Neural cell (in vitro differentiated cells): ENCODE measurements around the gene ARMC9. TPM values are rescaled to one million over a fixed set of nuclear protein-coding genes. Genes with fewer than 3 reads are reported as not detected.

ENCODE experiments used
- H2AFZ ChIP-seq: fragments of 200-600, 300-800 bp; sonication (generic), shearing (Covaris generic); 2 replicates; pipeline ENCODE4 v1.6.0; 2014; ENCODE audit warnings: low read depth, mild to moderate bottlenecking, antibody characterized with exemption, low read length, moderate library complexity
- H3F3A ChIP-seq: fragments of 200-600 bp; shearing (Covaris generic); 2 replicates; pipeline ENCODE4 v1.6.1; 2016; ENCODE audit warnings: mild to moderate bottlenecking, moderate library complexity, mixed read lengths, antibody characterized with exemption, low read length; ENCODE audit not compliant: insufficient read depth, poor library complexity, severe bottlenecking
- H3K27ac ChIP-seq: fragments of 200-600, 300-800 bp; sonication (generic), shearing (Covaris generic); 2 replicates; pipeline ENCODE4 v1.5.1; 2014; ENCODE audit warnings: mild to moderate bottlenecking, low read length, moderate library complexity
- H3K27me3 ChIP-seq: fragments of 300-800, 200-600 bp; sonication (generic), shearing (Covaris generic); 2 replicates; pipeline ENCODE4 v1.6.0; 2014; ENCODE audit warnings: mild to moderate bottlenecking, low read depth, low read length, moderate library complexity; ENCODE audit not compliant: insufficient read depth
- H3K36me3 ChIP-seq: fragments of 300-800, 200-600 bp; sonication (generic), shearing (Covaris generic); 2 replicates; pipeline ENCODE4 v1.5.1; 2014; ENCODE audit warnings: mild to moderate bottlenecking, antibody characterized with exemption, low read length, moderate library complexity; ENCODE audit not compliant: insufficient read depth
- H3K4me2 ChIP-seq: fragments of 300-800, 200-600 bp; sonication (generic), shearing (Covaris generic); 2 replicates; pipeline ENCODE4 v1.6.0; 2014; ENCODE audit warnings: mild to moderate bottlenecking, low read length
- H3K4me3 ChIP-seq: fragments of 300-800, 200-600 bp; sonication (generic), shearing (Covaris generic); 2 replicates; pipeline ENCODE4 v1.5.1; 2014; ENCODE audit warnings: mild to moderate bottlenecking, low read length, moderate library complexity
- H3K79me2 ChIP-seq: fragments of 200-600 bp; shearing (Covaris generic); replicated peaks from 2 replicates; pipeline ENCODE4 v1.6.0; 2014; ENCODE audit warnings: mild to moderate bottlenecking, low read length, moderate library complexity; ENCODE audit not compliant: insufficient read depth
- H3K9ac ChIP-seq: fragments of 300-800, 200-600 bp; sonication (generic), shearing (Covaris generic); 2 replicates; pipeline ENCODE4 v1.6.1; 2016; ENCODE audit warnings: mild to moderate bottlenecking, low read length, mixed read lengths
- H3K9me2 ChIP-seq: fragments of 200-600 bp; shearing (Covaris generic); 2 replicates; pipeline ENCODE4 v1.6.1; 2016; ENCODE audit warnings: mild to moderate bottlenecking, low read length, mixed read lengths; ENCODE audit not compliant: insufficient read depth
- H3K9me3 ChIP-seq: fragments of 200-600, 300-800 bp; sonication (generic), shearing (Covaris generic); 2 replicates; pipeline ENCODE4 v1.6.1; 2016; ENCODE audit warnings: mild to moderate bottlenecking, mixed run types, low read length, moderate library complexity, mixed read lengths
- H4K20me1 ChIP-seq: fragments of 200-600 bp; shearing (Covaris generic); 2 replicates; pipeline ENCODE4 v1.6.1; 2016; ENCODE audit warnings: mild to moderate bottlenecking, mixed run types; ENCODE audit not compliant: insufficient read depth
- EP300 ChIP-seq: fragments of 450-650 bp; conservative IDR thresholded peaks from 2 replicates; pipeline ENCODE4 v1.6.1; 2014; ENCODE audit warnings: antibody characterized with exemption, mild to moderate bottlenecking, moderate library complexity; ENCODE audit not compliant: poor library complexity, severe bottlenecking
- EZH2 ChIP-seq: fragments of 200-600, 300-800 bp; shearing (Covaris generic), sonication (generic); IDR thresholded peaks from 2 replicates; pipeline ENCODE4 v1.6.1; 2014; ENCODE audit warnings: antibody characterized with exemption, low read length, borderline replicate concordance, mild to moderate bottlenecking; ENCODE audit not compliant: insufficient read depth, poor library complexity, severe bottlenecking
- MXI1 ChIP-seq: fragments of 450-650 bp; conservative IDR thresholded peaks from 2 replicates; pipeline ENCODE4 v1.6.1; 2014; ENCODE audit warnings: antibody characterized with exemption, mild to moderate bottlenecking; ENCODE audit not compliant: poor library complexity, severe bottlenecking
- POLR2AphosphoS5 ChIP-seq: IDR thresholded peaks from 2 replicates; pipeline ENCODE4 v1.6.1; 2012
- RAD21 ChIP-seq: fragments of 450-650 bp; conservative IDR thresholded peaks from 2 replicates; pipeline ENCODE4 v1.6.1; 2014; ENCODE audit warnings: antibody characterized with exemption, mild to moderate bottlenecking, moderate library complexity
- SMC3 ChIP-seq: fragments of 450-650 bp; conservative IDR thresholded peaks from 2 replicates; pipeline ENCODE4 v1.6.1; 2014; ENCODE audit warnings: antibody characterized with exemption, mild to moderate bottlenecking, moderate library complexity; ENCODE audit not compliant: poor library complexity
- TAF1 ChIP-seq: IDR thresholded peaks from 2 replicates; pipeline ENCODE4 v1.6.1; 2012; ENCODE audit warnings: low read depth
- polyA plus RNA-seq: library from polyadenylated mRNA; depleted of rRNA; stranded (reverse); fragments of >200 nt; gene quantifications from 2 replicates; pipeline ENCODE4 v1.2.3, GENCODE V29; 2014
- TF ChIP-seq, protein P1 (sequence below): fragments of 450-650 bp; IDR thresholded peaks from 2 replicates; pipeline ENCODE4 v1.5.1; 2014; ENCODE audit warnings: antibody characterized with exemption, mild to moderate bottlenecking, moderate library complexity; ENCODE audit not compliant: poor library complexity, severe bottlenecking
- TF ChIP-seq, protein P2 (sequence below): IDR thresholded peaks from 2 replicates; pipeline ENCODE4 v1.6.1; 2012; ENCODE audit warnings: borderline replicate concordance

Gene ARMC9
- polyA plus RNA-seq, 1 donor from 2014 or later: 13.9 TPM

DNA sequence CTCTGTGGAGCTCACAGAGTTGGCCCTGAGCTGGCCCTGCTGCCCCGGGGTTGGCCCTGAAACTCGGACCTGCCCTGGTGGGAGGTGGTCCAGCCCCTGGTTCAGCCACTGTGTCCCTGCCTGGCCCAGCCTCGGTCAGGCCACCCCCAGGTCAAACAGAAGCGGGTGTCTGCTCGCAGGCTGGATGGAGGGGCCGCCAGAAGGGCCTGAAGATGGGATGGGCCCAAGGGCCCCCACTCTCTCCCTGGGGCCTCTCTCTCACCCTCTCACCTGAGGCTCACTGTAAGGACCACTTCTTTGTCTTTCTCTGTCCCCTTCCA lies 172.0 kb downstream of the ARMC9 start:
- no peak overlapping the region for H3K4me3 ChIP-seq
- no peak for TF ChIP-seq EZH2
- no peak for TF ChIP-seq SMC3
- TF ChIP-seq TAF1: no peak
- no peak for TF ChIP-seq MXI1
- H3K4me2 ChIP-seq: no peak overlapping the region
- no peaks in the 10 kb centered on the region for H3K27me3 ChIP-seq
- no peak overlapping the region for H2AFZ ChIP-seq
- H3K9me3 ChIP-seq: no peaks in the 10 kb centered on the region
- H3K9me2 ChIP-seq: no peaks in the 10 kb centered on the region
- no peaks in the 10 kb centered on the region for H3K79me2 ChIP-seq
- no peaks in the 10 kb centered on the region for H3F3A ChIP-seq
- no peak overlapping the region for H3K27ac ChIP-seq
- H3K36me3 ChIP-seq: no peaks in the 10 kb centered on the region
- H3K9ac ChIP-seq: no peak overlapping the region
- no peaks in the 10 kb centered on the region for H4K20me1 ChIP-seq

DNA sequence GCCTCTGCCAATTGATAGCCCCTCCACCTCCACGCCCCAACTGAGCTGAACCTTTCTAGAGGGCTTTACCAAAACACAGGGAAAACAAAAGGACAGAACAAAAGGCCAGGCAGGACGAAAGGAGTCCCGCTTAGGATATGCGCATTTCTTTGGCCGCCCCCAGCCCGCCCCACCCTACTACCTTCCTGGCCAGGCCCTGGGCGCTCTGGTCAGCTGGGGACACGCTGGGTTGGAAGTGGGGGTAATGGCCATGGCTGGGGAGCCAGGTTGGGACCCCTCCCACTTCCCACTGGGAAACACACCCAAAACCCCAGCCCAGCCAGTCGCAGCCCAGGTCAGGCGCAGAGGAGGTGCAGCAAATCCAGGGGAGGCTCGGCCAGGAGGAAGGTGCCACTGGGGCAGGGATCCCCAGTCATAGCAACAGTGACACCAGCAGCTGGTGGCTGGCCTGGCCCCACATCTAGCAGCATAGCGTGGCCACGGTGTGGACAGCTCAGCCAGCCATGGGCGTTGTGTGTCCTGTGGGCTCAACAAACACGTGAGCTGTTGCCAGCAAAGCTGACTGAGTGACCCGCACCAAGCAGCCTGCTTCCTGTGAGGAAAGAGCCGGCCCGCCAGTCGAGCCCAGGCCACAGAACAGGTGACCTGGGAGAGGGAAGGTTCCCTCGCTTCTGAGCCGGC lies 172.5 kb downstream of the ARMC9 start:
- TF ChIP-seq EP300 (no peak), EZH2 (no peak), SMC3 (no peak), MXI1 (no peak), TAF1 (no peak), POLR2AphosphoS5 (no peak), RAD21 (no peak)
- TF ChIP-seq, protein P1, sequence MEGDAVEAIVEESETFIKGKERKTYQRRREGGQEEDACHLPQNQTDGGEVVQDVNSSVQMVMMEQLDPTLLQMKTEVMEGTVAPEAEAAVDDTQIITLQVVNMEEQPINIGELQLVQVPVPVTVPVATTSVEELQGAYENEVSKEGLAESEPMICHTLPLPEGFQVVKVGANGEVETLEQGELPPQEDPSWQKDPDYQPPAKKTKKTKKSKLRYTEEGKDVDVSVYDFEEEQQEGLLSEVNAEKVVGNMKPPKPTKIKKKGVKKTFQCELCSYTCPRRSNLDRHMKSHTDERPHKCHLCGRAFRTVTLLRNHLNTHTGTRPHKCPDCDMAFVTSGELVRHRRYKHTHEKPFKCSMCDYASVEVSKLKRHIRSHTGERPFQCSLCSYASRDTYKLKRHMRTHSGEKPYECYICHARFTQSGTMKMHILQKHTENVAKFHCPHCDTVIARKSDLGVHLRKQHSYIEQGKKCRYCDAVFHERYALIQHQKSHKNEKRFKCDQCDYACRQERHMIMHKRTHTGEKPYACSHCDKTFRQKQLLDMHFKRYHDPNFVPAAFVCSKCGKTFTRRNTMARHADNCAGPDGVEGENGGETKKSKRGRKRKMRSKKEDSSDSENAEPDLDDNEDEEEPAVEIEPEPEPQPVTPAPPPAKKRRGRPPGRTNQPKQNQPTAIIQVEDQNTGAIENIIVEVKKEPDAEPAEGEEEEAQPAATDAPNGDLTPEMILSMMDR: no peak
- TF ChIP-seq, protein P2, sequence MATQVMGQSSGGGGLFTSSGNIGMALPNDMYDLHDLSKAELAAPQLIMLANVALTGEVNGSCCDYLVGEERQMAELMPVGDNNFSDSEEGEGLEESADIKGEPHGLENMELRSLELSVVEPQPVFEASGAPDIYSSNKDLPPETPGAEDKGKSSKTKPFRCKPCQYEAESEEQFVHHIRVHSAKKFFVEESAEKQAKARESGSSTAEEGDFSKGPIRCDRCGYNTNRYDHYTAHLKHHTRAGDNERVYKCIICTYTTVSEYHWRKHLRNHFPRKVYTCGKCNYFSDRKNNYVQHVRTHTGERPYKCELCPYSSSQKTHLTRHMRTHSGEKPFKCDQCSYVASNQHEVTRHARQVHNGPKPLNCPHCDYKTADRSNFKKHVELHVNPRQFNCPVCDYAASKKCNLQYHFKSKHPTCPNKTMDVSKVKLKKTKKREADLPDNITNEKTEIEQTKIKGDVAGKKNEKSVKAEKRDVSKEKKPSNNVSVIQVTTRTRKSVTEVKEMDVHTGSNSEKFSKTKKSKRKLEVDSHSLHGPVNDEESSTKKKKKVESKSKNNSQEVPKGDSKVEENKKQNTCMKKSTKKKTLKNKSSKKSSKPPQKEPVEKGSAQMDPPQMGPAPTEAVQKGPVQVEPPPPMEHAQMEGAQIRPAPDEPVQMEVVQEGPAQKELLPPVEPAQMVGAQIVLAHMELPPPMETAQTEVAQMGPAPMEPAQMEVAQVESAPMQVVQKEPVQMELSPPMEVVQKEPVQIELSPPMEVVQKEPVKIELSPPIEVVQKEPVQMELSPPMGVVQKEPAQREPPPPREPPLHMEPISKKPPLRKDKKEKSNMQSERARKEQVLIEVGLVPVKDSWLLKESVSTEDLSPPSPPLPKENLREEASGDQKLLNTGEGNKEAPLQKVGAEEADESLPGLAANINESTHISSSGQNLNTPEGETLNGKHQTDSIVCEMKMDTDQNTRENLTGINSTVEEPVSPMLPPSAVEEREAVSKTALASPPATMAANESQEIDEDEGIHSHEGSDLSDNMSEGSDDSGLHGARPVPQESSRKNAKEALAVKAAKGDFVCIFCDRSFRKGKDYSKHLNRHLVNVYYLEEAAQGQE: no peak
- no peaks in the 10 kb centered on the region for H3K9me2 ChIP-seq
- H3K27me3 ChIP-seq: no peaks in the 10 kb centered on the region
- H2AFZ ChIP-seq: no peak overlapping the region
- H3K9ac ChIP-seq: no peak overlapping the region
- no peaks in the 10 kb centered on the region for H3K79me2 ChIP-seq
- H3K4me2 ChIP-seq: no peak overlapping the region
- H3K4me3 ChIP-seq: no peak overlapping the region
- H3K27ac ChIP-seq: no peak overlapping the region
- no peaks in the 10 kb centered on the region for H3F3A ChIP-seq
- no peaks in the 10 kb centered on the region for H3K36me3 ChIP-seq
- H3K9me3 ChIP-seq: no peaks in the 10 kb centered on the region
- no peaks in the 10 kb centered on the region for H4K20me1 ChIP-seq
